ENCODE measurements around the gene SMKR1.
"Not testable (repeated sequence)": the region's sequence is repeated elsewhere in the genome, so short reads cannot be mapped to it uniquely, and the experiment has no call there.

Gene SMKR1

DNA sequence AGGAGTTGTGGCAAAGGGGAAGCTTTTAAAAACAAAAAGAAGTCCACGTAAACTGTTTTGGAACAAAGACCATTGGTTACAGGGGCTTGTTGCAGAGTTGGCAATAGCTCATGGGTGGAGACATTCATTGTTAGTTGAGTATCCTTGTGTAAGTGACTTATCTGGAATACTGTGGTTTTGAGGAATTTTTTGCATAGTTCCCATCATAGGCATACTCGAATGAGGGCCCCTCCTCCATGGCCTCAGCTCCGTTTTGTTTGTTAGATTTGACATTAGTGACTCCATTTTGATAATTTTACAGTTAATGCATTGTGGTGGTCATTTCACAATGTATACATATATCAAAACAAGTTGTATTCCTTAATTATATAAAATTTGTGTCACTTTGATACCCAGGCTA, 12.8 kb upstream of the SMKR1 start:
- no peak for DNase-seq

DNA sequence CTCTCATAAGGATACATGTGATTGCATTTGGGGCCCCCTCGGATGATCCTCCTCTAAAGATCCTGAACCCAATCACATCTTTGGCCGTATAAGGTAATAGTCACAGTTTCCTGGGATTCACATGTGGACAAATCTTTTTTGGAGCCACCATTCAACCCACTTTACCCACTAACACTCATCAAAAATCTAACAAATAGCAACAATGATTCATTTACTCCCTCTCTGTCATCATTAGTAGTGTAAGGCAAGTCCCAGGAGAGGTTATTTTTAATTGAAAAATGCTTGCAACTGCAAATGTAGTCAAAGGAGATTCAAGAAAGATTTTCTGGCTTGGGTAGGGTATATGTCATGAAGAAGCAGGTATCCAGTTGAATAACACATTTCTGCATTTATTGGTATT, 9.9 kb upstream of the SMKR1 start:
- no peak for DNase-seq

GRCh38 chr7:129493555-129493954, 8.8 kb upstream of the SMKR1 start:
- DNase-seq = no peak

- no peak for DNase-seq
Observed at GRCh38 chr7:129494041-129494440, 8.3 kb upstream of the SMKR1 start.

- no peak for DNase-seq
Observed at GRCh38 chr7:129495987-129496386, 6.3 kb upstream of the SMKR1 start.

DNA sequence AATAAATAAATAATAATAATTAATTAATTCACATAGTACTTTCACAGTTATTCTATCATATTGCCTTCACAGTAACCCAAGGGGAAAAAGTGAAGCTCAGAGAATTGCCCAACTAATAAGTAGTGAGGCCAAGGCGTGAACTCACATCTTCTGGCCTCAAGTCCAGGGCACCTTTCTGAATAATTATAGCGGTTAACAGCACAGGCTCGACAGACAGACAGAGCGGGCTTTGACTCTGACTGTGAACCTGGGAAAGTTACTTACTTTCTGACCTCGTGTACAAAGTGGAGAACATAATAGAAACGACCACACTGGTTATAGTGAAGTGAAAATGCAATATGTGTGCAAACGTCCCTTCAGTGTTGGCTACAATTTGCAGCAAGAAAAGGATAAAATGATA, 5.7 kb upstream of the SMKR1 start:
- no peak for DNase-seq

DNA sequence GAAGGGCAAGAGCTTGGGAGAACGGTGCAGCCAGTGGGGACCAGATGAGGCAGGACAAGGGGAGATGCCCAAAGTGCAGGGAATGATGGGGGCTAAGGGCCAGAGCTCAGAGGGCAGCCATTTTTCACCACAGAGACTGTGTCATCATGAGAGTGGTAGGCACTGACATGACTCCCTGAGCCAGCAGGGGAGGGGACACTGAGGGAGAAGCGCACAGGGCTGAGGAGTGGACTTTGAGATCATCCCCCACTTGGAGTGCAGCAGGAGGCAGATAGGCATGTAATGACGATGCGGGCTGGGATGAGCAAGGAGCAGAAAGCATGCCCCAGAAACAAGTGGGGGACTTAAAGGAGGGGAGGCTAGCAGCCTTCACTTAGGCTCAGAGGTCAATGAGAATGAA, 5.2 kb upstream of the SMKR1 start:
- no peak for DNase-seq

DNA sequence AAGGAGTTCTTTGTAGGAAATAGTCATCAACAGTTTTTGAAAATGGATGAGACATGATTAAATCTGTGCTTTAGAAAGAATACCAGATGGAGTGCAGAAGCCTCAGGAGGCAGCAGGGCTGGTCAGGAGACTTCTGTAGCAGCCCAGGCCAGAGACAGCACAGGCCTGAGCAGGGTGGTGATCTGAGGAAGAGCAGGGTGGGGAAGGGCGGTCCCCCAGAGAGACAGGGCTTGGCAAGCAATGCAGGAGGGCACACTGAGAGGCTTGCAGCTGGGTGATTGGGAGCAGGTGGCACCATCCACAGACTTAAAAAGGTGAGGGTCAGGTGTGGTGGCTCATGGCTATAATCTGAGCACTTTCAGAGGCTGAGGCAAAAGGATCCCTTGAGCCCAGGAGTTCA, 4.3 kb upstream of the SMKR1 start:
- DNase-seq = no peak

DNA sequence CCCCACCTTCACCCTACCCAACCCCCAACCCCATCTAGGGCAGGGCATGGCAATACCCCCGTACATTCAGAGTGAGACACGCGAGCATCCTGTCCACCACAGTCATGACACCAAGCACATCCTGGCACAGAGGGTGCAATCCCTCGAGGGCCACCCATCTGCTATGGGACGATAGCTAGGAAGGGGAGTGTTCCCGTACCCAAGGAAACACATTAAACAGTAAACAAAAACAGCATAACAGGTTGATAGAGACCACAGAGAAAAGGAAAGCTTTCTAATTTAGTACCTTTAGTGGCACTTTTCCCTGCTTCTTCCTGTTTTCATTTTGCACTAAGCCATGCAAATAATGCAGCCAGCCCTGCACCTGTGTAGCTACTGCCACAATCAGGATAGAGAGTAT, 2.3 kb upstream of the SMKR1 start:
- no peak for DNase-seq

DNA sequence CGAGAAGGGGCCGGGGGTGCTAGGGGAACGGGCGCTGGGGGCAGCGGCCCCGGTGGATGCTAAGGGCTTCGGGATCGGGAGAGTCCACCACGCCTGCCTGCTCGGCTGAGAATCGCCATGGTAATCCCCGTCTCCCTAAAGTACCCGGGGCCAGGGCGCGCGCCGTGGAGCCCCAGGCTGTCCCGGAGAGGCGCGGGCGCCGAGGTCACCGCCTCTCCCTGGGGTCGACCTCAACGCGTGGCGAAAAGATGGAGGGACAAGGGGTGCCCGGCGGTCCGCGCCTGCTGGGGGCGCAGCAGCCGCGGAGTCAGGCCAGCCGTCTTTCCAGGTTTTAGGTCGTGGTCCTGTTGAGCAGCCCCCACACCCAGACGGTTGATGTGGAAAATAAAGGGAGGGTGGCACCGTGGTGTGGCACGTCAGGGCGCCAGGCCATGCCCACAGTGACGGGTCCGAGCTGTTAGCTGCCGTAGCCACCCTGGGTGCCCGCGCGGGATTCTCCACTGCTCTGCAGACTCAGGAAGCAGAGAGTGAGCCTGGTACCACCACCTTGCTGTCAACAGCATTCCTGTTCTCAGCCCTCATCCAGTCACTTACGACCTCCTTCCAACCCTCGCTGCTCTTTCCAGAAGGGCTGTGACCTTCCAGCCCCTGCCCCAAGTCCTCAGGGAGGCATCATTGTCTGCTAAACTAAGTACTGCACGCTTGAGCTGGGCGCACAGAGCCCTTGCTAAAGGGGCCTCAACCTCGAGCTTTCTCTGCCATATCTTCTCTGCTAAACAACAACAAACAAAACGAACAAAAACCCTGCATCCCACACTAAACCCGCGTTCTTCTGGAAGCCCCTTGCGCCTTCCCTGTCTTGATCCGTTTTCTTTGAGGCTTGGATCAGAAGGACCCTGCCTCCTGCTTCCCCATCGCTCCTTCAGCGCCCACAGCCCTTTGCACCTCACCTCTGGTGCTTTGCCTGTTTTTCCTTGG, 666 bp downstream of the SMKR1 start:
- no peak for DNase-seq

DNA sequence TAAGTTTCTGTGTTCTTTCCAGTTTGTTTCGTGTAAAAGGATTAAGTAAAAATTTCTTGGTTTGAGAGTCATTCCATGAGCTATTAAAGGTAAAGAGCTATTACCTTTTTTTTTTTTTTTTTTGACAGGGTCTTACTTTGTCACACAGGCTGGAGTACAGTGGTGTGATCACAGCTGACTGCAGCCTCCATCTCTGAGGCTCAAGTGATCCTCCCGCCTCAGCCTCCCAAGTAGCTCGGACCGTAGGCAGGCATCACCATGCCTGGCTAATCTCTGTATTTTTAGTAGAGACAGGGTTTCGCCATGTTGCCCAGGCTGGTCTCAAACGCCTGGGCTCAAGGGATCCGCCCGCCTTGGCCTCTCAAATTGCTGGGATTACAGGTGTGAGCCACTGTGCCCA, 1.4 kb downstream of the SMKR1 start:
- DNase-seq = no peak

DNA sequence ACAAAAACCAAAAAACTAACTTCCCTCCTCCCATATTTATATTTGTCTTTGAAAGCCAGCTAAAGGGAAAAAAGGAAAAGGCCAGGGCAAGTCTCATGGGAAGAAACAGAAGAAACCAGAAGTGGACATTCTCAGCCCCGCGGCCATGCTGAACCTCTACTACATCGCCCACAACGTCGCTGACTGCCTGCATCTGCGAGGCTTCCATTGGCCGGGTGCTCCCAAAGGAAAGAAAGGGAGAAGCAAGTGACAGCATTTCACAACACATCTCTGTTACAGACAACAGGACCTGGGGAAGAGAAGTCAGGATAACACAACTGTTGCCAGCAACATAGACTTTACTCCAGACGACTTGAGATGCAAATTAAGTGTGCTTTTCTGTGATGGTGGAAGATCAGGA, 9.9 kb downstream of the SMKR1 start:
- no peak for DNase-seq

DNA sequence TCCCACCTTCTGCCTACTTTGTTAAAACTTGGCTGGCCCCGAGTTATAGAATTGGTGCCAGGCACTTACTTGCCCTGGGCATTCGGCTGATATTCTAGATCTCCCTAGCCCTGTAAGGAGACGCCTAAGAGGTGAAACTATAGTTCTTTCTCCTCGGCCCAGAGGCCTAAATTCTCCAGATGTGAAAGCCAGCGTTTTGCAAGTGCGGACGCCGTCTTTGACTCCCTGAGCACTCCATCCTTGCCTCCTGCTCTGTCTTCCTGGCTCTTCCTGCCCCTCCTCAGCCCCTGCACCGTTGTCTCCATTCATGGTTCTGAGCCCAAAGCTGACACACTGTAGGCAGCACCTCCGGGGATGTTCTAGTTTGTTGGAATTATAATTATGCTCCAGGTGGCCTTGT, 11.2 kb downstream of the SMKR1 start:
- DNase-seq = no peak

DNA sequence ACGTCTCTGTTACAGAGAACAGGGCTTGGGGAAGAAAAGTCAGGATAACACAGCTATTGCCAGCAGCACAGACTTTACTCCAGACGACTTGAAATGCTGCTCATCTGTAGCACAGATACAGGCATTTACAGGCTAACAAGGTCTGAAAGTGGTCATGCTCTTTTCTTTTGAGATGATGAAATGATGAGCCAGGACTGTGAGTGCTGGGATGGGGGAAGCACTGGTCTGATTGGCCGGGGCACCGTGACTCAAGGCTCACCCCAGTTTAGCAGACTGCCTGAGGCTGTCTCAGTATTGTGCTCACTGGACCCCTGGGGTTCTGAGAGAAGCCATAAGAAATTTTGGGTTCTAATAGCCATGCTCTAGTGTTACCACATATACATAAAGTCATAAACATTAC, 12.4 kb downstream of the SMKR1 start:
- no peak for DNase-seq

GRCh38 chr7:129515381-129515780, 13.1 kb downstream of the SMKR1 start:
- no peak for DNase-seq

GRCh38 chr7:129517931-129518330, 15.6 kb downstream of the SMKR1 start:
- DNase-seq = no peak

DNA sequence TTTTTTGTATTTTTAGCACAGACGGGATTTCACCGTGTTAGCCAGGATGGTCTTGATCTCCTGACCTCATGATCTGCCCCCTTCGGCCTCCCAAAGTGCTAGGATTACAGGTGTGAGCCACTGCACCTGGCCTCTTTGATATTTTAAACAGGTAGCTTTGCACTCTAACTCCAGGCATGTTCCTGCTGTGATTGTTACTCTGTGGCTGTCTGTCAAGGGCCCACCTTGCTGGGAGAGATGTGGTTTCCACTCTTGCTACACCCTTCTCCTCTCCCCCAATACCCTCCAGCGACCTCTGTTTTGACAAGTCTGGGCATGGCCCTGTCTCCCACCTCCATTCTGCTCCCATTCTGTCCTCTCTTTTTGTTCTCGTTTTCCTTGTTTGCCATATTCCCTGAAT, 17.1 kb downstream of the SMKR1 start:
- DNase-seq = no peak

DNA sequence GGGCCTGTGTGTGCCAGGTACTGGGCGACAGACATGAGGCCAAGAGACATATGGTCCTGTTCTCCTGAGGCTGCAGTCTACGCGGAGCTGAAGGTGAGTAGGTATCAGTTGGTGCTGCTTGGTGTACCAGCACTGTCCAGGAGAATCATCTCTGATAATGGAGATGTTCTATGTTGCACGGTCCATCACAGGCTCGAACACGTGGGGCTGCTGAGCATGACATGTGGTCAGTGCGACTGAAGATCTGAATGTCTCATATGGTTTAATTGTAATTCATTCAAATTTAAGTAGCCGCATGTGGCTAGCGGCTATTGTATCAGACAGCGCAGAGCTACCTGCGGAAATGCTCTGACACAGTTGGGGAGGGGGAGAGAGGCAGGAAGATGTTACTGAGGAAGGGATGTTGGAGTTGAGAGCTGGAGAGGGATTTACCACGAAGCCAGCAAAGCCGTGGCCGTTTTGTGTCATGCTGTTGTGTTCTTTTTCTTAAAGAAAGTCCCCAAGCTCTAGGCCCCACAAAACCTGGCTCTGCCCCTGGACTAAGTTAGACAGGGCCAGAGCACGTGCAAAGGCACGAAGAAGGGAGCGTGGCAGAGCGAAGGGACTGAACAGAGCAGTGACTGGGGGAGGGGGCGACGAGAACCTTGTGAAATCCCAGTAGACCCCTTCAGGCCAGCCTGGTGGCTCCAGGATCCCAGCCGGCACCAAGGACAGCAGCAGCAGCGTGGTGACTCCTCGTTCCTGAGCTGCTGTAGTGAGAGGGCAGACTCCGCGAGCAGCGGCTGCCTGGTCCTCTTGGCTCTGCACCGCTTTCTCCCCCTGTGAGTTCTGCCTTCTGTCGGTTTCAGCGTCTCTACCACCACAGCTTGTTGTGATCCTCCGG, 20.0 kb downstream of the SMKR1 start:
- DNase-seq = no peak

DNA sequence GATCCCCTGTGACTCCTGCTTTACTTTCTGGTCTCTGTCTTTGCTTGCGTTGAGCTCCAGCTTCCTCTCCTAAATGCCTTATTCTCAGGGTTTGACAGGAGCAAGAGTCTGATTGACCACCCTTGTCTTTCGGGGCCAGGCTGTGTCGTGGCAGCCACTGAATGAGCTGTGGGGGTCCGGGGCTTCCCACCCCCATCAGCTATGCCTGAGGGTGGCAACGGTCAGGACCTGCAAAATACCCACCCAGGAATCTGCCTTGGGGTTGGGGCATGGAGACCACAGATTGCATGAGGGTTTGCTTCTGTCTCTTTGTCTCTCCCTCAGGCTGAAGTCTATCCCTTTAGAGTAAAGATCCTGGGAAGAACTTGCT, 20.6 kb downstream of the SMKR1 start:
- no peak for DNase-seq

DNA sequence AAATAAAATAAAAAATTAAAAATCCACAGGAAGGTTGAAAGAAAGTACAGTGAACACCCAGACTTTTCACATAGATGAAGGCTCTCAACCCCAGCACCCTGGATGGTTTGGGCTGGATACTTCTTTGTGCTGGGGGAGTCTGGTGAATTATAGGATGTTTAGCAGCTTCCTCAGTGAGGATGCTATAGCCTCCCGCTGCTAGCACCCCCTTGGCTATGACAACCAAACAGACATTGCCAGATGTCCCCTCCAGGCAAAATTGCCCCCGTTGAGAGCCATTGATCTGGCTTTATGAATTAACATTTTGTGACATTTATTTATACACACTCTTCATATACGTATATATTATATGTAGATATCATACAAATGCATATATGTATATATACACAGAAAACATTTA, 21.6 kb downstream of the SMKR1 start:
- DNase-seq = no peak

DNA sequence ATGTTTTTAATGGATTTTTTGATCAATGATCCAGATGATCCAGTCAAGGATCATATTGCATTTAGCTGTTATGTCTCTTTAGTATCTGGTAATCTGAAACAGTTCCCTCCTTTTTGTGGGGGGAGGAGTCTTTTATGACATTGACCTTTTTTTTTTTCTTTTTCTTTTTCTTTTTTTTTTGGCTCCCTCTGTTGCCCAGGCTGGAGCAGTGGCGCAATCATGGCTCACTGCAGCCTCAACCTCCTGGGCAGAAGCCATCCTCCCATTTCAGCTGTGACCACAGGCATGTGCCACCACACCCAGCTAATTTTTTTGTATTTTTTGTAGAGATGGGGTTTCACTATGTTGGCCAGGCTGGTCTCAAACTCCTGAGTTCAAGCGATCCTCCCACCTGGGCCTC, 22.1 kb downstream of the SMKR1 start:
- not testable (repeated sequence) for DNase-seq

DNA sequence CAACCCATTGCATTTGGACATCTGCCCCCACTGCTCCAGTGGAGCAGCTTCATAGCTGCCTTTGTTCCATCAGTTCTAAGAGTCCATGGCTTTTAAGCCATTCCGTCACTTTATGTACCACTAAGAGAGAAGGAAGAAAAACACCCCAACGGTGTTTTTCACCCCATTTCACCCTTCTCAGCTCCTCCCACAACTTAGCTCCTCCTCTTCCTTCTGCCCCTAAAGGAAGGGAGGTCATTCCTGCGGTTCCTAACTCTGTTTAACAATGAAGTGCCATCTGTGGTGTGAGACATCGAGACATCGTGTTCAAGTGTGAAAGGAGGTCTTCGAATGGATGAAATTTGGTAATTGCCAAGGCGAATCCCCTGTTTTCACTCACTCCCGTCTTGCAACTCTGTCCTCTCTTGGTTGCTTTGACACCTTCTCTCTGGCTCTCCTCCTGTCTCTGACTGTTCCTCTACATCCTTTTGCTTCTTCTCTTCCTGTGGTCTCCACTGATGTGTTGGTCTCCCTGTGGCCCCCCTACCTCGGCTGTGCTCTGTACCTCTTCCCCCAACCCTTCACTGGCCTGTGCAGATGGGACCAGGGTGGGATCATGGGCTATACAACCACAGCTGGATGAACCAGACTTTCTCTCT, 23.0 kb downstream of the SMKR1 start:
- no peak for DNase-seq

DNA sequence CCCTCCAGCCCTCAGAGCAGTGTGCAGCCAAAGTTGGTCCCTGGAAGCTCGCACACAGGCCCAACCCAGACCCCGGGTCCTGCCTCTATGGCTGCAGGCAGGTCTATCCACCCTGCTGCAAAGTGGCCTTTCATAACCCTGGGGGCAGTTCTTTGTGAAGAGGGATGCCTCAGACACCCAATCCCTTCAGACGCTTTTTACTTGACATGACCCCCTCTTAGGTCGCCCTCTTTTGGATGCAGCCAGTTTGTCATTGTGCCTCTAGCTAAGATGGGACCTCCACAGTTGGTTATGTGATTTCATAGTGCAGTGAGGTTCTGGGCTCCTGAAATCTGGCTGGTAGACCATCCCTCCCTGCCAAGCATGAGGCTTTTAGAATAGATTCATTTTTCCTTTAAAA, 27.3 kb downstream of the SMKR1 start:
- DNase-seq = no peak

Measured in NCI-H1436 treated with DMSO at 0.1 percent for 48 hours (cell line).